GM12891 (cell line): Measurements from ENCODE around the gene DNM2.
"Not testable (repeated sequence)": the region's sequence is repeated elsewhere in the genome, so short reads cannot be mapped to it uniquely, and the experiment has no call there.

Experiments
- DNase-seq: peaks from one replicate; pipeline ENCODE4 v3.0.0; 2011; ENCODE audit warnings: low spot score; ENCODE audit not compliant: insufficient read length
- FAIRE-seq: peaks from 2 replicates; lab custom pipeline; 2011; peaks lifted over from hg19 to GRCh38; lab: Jason Lieb, UNC
- PAX5 ChIP-seq: IDR thresholded peaks from 2 replicates; pipeline ENCODE4 v1.6.1; 2011; ENCODE audit warnings: low read length, moderate library complexity, mild to moderate bottlenecking; ENCODE audit not compliant: insufficient read depth, severe bottlenecking
- POLR2A ChIP-seq: IDR thresholded peaks from 2 replicates; pipeline ENCODE4 v1.6.1; 2011; ENCODE audit warnings: low read depth, low read length, control low read depth
- POLR2AphosphoS5 ChIP-seq: IDR thresholded peaks from 2 replicates; pipeline ENCODE4 v1.6.1; 2011; ENCODE audit warnings: low read depth, low read length, control low read depth
- POU2F2 ChIP-seq: IDR thresholded peaks from 2 replicates; pipeline ENCODE4 v1.6.1; 2011; ENCODE audit warnings: low read depth, mild to moderate bottlenecking, control low read depth, low read length, moderate library complexity
- SPI1 ChIP-seq: IDR thresholded peaks from 2 replicates; pipeline ENCODE4 v1.6.1; 2011; ENCODE audit warnings: low read depth, low read length, control low read depth
- TAF1 ChIP-seq: IDR thresholded peaks from 2 replicates; pipeline ENCODE4 v1.6.1; 2011; ENCODE audit warnings: low read depth, low read length, control low read depth

The DNM2 gene

GRCh38 chr19:10862561-10863106, 144.8 kb downstream of the DNM2 start:
- TF ChIP-seq POLR2A (no peak), PAX5 (no peak), POU2F2 (no peak), TAF1 (no peak), SPI1 (no peak), POLR2AphosphoS5 (no peak)
- DNase-seq (no peak), FAIRE-seq (no peak)

GRCh38 chr19:10863107-10863717, 145.3 kb downstream of the DNM2 start:
- DNase-seq (no peak), FAIRE-seq (no peak)
- TF ChIP-seq POLR2AphosphoS5: no peak
- no peak for TF ChIP-seq POU2F2
- no peak for TF ChIP-seq SPI1
- no peak for TF ChIP-seq POLR2A
- TF ChIP-seq TAF1: no peak
- TF ChIP-seq PAX5: no peak

GRCh38 chr19:10864538-10864899, 146.6 kb downstream of the DNM2 start:
- no peak for FAIRE-seq
- peak; percentile 68 for DNase-seq
- TF ChIP-seq SPI1 (no peak), POLR2A (no peak), POU2F2 (no peak)

- FAIRE-seq (no peak), DNase-seq (no peak)
- TF ChIP-seq PAX5 (no peak), POLR2A (no peak)
Measured at GRCh38 chr19:10866495-10866894, 148.6 kb downstream of the DNM2 start.

DNA sequence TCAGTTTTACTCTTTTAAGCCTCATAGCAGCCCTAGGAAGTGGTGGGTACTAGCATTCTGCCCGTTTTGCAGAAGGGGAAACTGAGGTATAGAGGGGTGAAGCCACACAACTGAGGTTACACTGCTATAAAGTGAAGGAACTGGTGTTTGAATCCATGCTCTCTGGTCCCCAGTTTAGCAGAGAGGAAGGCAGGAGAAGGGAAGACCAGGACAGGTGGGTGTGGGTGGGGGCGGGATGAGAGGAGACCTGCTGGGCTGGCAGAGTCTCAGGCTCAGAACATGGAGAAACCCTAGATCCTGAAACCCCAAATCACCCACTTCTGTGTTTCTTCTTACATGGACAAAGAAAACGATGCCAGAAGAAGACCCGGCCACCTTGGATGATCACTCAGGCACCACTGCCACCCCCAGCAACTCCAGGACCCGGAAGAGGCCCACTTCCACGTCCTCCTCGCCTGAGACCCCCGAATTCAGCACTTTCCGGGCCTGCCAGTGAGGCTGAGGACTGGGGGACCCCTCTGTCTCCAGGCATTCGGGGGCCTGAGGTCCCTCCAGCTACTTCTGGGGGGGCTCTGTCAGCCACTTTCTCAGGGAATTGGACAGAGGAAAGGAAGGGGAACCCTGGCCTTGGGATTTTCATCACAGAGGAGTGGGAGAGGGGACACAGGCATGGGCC, 151.1 kb downstream of the DNM2 start:
- DNase-seq: no peak
- TF ChIP-seq SPI1: no peak
- FAIRE-seq: no peak

DNA sequence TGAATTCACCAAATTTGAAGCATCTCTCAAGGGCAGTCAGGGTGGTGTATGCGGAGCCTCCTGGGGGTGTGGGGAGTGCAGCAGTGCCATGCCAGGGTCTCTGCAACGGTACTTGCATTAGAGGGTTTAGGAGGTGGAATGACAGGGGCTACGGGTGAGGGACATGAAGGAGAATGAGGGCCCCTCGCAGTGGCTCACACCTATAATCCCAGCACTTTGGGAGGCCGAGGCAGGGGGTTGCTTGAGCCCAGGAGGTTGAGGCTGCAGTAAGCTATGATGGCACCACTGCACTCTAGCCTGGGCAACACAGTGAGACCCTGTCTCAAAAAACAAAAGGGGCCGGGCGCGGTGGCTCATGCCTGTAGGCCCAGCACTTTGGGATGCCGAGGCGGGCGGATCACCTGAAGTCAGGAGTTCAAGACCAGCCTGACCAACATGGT, 152.0 kb downstream of the DNM2 start:
- not testable (repeated sequence) for DNase-seq, FAIRE-seq

- FAIRE-seq: no peak
Measured at GRCh38 chr19:10870501-10870954, 152.6 kb downstream of the DNM2 start.

DNA sequence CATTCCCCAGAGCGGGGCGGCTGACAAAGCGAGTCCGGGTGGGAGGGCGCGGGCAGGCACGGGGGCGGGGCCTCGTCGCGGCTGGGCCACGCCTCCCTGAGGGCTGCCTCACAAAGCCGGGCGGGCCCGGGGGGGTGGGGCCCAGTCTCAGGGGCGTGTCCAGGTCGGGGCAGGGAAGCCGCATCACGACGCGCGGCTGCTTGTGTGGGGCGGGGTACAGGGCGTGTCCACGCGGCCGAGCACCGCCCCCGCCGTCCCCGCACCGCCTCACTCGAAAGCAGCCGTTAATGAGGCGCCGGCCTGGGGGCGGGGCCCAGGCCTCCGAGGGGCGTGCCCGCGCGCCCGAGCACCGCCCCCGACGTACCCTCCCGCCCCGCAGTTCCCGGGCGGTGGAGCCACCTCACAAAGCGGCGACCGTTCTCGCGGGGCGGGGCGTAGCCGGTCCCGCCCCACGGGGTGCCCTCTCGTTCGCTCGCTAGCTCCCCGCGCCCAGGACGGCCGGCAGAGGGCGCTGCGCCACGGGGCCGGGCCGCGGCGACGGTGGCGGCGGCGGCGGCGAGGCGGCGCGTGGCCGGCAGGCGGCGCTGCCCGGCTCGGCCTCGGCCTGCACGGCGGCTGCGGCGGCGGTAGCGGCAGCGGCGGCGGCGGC, 153.2 kb downstream of the DNM2 start, which contains the start of gene CARM1:
Gene CARM1, plus strand, starts transcription at position 599 of the 649 bp plus-strand sequence. CDS start 150 bp downstream, outside the sequence.
- peak; percentile 99 for FAIRE-seq
- DNase-seq: peak; percentile 94
- TF ChIP-seq TAF1 (no peak), PAX5 (no peak), POU2F2 (no peak), POLR2A (no peak), POLR2AphosphoS5 (no peak), SPI1 (no peak)

More at GRCh38 chr19:10870501-10870954, 152.6 kb downstream of the DNM2 start:
- TF ChIP-seq POU2F2 (no peak), PAX5 (no peak), TAF1 (no peak), SPI1 (no peak), POLR2A (no peak), POLR2AphosphoS5 (no peak)
- no peak for DNase-seq

- DNase-seq (no peak), FAIRE-seq (peak; percentile 5)
- no peak for TF ChIP-seq POLR2AphosphoS5
- no peak for TF ChIP-seq SPI1
- TF ChIP-seq PAX5: no peak
- no peak for TF ChIP-seq POLR2A
- TF ChIP-seq POU2F2: no peak
- no peak for TF ChIP-seq TAF1
Measured at GRCh38 chr19:10871711-10872545, 154.0 kb downstream of the DNM2 start.
